ENCODE measurements around the gene OR6K2.

OR6K2 gene

DNA sequence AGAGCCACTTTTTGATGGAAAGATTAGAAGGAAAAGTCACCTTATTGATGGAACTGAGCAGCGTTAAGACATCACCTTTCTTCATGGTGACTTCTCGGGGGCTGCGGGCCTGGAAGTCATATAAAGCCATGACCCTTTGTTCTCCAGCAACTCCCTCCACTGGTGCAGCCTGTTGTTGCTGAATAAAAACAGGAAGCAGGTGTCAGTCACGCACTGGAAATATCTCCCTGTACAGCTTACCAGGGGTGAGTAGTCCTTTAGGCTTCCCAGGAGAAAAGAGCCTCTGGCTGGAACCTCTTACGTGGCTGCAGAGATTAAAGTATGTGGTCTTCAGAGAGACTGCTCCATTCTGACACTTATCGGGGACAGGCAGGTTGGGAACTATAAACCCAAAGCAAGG, 45.9 kb downstream of the OR6K2 start:
- no peak for TF ChIP-seq POLR2A (IDR thresholded peaks at IDR 0.05; ENCODE audit: low read depth, low read length)
- FAIRE-seq (no peak), DNase-seq (ENCODE audit: insufficient read length, low spot score) (no peak)

GRCh38 chr1:158654086-158654485, 46.4 kb downstream of the OR6K2 start:
- DNase-seq (ENCODE audit: insufficient read length, low spot score) = no peak
- FAIRE-seq = no peak
- TF ChIP-seq POLR2A (IDR thresholded peaks at IDR 0.05; ENCODE audit: low read depth, low read length) = no peak

- TF ChIP-seq POLR2A (IDR thresholded peaks at IDR 0.05; ENCODE audit: low read depth, low read length) = no peak
These were observed 47.6 kb downstream of the OR6K2 start for GRCh38 chr1:158652721-158653334.

More at GRCh38 chr1:158652721-158653334, 47.6 kb downstream of the OR6K2 start:
- FAIRE-seq (no peak), DNase-seq (ENCODE audit: insufficient read length, low spot score) (no peak)
